ENCODE measurements around the gene ZNF687. TPM values are rescaled to one million over a fixed set of nuclear protein-coding genes. Genes with fewer than 3 reads are reported as not detected.

ZNF687 gene, protein sequence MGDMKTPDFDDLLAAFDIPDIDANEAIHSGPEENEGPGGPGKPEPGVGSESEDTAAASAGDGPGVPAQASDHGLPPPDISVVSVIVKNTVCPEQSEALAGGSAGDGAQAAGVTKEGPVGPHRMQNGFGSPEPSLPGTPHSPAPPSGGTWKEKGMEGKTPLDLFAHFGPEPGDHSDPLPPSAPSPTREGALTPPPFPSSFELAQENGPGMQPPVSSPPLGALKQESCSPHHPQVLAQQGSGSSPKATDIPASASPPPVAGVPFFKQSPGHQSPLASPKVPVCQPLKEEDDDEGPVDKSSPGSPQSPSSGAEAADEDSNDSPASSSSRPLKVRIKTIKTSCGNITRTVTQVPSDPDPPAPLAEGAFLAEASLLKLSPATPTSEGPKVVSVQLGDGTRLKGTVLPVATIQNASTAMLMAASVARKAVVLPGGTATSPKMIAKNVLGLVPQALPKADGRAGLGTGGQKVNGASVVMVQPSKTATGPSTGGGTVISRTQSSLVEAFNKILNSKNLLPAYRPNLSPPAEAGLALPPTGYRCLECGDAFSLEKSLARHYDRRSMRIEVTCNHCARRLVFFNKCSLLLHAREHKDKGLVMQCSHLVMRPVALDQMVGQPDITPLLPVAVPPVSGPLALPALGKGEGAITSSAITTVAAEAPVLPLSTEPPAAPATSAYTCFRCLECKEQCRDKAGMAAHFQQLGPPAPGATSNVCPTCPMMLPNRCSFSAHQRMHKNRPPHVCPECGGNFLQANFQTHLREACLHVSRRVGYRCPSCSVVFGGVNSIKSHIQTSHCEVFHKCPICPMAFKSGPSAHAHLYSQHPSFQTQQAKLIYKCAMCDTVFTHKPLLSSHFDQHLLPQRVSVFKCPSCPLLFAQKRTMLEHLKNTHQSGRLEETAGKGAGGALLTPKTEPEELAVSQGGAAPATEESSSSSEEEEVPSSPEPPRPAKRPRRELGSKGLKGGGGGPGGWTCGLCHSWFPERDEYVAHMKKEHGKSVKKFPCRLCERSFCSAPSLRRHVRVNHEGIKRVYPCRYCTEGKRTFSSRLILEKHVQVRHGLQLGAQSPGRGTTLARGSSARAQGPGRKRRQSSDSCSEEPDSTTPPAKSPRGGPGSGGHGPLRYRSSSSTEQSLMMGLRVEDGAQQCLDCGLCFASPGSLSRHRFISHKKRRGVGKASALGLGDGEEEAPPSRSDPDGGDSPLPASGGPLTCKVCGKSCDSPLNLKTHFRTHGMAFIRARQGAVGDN
- total RNA-seq (2022; extraction: Qiagen RNA extraction; ENCODE audit: low read depth): 13.1 to 15.6 TPM (median 14.6 TPM) in 5 replicates

DNA sequence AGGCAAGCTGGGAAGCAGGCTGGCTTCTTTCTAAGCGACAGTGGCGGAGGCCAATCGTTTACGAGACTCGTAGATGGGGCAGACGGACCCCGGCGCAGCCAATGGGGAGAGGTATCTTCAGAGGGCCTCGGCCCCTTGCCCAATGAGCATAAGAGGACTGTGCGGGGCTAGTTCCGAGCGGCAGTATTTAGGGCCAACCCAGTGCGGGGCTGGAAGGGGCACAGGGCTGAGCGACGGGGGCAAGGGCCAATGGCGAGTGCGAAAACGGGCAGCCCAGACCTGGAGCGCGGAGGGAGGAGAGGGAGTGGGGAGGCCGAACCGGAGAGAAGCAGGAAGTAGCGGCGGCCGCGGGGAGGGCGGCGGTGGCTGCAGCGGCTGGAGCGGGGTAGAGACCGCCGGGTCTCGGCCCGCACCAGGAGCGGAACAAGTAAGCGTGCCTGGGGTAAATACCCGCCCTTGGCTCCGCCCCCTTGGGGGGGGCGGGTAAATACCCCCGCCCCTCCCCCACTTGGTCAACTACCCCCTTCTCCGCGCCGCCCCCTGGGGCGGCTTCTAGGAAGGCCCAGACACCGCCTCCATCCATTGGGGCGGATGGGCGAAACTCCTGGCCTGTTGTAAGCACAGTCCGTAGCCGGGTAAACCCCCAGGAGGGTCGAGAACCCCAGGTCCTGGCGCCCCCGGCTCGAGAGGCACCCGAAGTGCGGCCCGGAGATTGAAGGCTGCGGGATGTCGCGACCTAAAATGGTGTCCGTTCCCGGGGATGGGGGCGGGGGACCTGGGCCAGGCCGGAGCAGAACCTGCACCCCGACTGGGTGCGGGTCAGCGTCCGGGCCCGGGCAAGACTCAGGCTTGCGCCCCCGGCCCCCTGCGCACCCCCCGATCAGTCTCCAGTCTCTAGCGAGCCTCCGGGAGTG, at the start of gene ZNF687:
Gene ZNF687 (plus strand): TSS at position 331 of the 914 bp plus-strand sequence. CDS start 3,993 bp downstream, outside the sequence.

DNA sequence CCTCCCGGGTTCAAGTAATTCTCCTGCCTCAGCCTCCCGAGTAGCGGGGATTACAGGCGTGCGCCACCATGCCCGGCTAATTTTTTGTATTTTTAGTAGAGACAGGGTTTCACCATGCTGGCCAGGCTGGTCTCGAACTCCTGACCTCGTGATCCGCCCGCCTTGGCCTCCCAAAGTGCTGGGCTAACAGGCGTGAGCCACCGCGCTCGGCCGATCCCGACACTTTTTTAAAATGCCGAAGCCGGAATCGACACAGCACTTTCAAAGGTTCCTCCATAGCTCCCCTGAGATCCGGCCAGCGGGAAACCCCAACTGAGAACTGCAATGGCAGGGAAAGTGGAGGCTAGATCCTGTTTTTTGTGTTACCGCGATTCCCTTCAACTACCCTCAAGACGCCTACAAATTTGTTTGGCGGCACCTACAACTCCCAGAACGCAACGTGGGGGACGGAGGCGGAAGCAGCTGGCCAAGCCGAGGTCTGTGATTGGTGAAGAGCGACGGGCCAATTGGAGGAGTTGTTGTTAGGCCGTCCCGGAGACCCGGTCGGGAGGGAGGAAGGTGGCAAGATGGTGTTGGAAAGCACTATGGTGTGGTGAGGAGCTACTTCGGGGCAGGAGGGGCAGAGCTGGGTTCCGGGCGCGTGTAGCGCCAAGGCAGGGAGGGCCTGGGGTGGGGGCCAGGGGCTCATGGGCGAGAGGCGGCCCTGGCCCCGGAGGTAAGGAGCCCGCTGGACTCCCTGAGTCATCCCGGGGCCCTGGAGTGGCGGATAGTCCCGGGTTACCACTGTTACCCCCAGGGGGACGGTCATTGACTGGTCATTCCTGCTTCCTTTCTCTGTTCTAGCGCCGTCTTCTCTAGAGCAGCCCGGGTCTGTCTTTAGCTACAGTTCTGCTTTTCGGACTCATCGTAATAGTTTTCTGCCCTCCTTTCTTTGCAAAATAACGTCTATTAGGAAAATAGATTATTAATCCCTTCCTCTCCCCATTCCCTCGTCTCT, 27.6 kb upstream of the ZNF687 start, which contains the start of gene PSMD4:
Gene PSMD4 (plus strand): TSS at position 518 of the 997 bp plus-strand sequence. CDS start 49 bp downstream, at position 567.

DNA sequence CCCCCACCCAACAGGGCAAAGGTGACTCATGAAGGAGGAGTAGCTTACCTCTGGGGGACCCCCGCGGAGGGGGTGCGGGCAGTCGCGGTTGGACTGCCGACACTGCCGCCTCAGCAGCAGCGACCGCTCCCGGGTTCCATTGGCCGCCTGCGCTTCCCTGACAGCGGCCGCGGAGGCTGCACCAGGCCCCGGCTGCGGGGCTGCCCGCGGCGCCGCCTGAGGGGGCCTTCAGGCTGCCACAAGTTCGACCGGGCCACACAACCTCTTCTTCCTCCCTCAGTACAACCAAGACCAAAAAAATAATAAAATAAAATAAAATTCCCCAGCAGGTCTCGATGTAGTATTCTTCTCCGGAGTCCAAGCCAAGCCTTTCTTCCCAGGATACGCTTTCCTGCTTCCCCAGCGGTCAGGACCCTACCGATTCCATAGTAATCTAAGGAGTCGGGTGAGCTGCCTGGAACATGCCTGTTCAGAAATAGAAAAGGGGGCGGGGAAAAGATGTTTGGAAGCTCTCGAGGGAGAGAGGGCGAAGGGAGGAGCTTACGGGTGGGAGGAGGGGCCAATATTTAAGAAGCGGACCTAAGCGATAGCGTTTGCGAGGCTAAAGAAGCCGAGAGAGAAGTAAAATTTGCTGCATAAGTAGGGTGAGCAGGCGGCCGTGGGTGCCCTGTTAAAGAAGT, 45.3 kb downstream of the ZNF687 start, which contains the start of gene PI4KB:
Gene PI4KB (minus strand): TSS at position 194 of the 680 bp plus-strand sequence. CDS start 10,935 bp downstream, outside the sequence.

Other genes starting within 250 kb of the ZNF687 start
- gene BNIPL, start 245.7 kb upstream of the ZNF687 start, total RNA-seq (2022; extraction: Qiagen RNA extraction; ENCODE audit: low read depth): 0.09 to 0.12 TPM (median 0.11 TPM) in 4 of 5 replicates, not detected in the other
- 5.5 to 9.1 TPM (median 7.4 TPM) in 5 replicates for gene C1orf56, start 234.5 kb upstream of the ZNF687 start, total RNA-seq (2022; extraction: Qiagen RNA extraction; ENCODE audit: low read depth)
- gene CDC42SE1, start 222.7 kb upstream of the ZNF687 start, total RNA-seq (2022; extraction: Qiagen RNA extraction; ENCODE audit: low read depth): 68.9 to 77.7 TPM (median 75.0 TPM) in 5 replicates
- 15.1 to 18.7 TPM (median 17.2 TPM) in 5 replicates for gene MLLT11, start 221.9 kb upstream of the ZNF687 start, total RNA-seq (2022; extraction: Qiagen RNA extraction; ENCODE audit: low read depth)
- gene GABPB2, start 211.5 kb upstream of the ZNF687 start, total RNA-seq (2022; extraction: Qiagen RNA extraction; ENCODE audit: low read depth): 2.1 to 3.9 TPM (median 3.8 TPM) in 5 replicates
- gene SEMA6C, start 135.7 kb upstream of the ZNF687 start, total RNA-seq (2022; extraction: Qiagen RNA extraction; ENCODE audit: low read depth): 1.0 to 3.0 TPM (median 1.9 TPM) in 5 replicates
- not detected in 5 replicates for gene TNFAIP8L2, start 125.7 kb upstream of the ZNF687 start, total RNA-seq (2022; extraction: Qiagen RNA extraction; ENCODE audit: low read depth)
- gene LYSMD1, start 116.4 kb upstream of the ZNF687 start, total RNA-seq (2022; extraction: Qiagen RNA extraction; ENCODE audit: low read depth): 5.5 to 9.9 TPM (median 5.7 TPM) in 5 replicates
- 43.2 to 48.0 TPM (median 45.2 TPM) in 5 replicates for gene SCNM1, start 116.2 kb upstream of the ZNF687 start, total RNA-seq (2022; extraction: Qiagen RNA extraction; ENCODE audit: low read depth)
- gene TMOD4, start 106.3 kb upstream of the ZNF687 start, total RNA-seq (2022; extraction: Qiagen RNA extraction; ENCODE audit: low read depth): 0.25 to 0.35 TPM in 2 of 5 replicates, not detected in the others
- gene VPS72, start 92.1 kb upstream of the ZNF687 start, total RNA-seq (2022; extraction: Qiagen RNA extraction; ENCODE audit: low read depth): 44.8 to 61.9 TPM (median 47.4 TPM) in 5 replicates
- 41.8 to 52.4 TPM (median 45.2 TPM) in 5 replicates for gene PIP5K1A, start 83.7 kb upstream of the ZNF687 start, total RNA-seq (2022; extraction: Qiagen RNA extraction; ENCODE audit: low read depth)
- 165 to 226 TPM (median 194 TPM) in 5 replicates for gene PSMD4, start 27.6 kb upstream of the ZNF687 start, total RNA-seq (2022; extraction: Qiagen RNA extraction; ENCODE audit: low read depth)
- 23.9 to 30.9 TPM (median 29.1 TPM) in 5 replicates for gene PI4KB, start 45.1 kb downstream of the ZNF687 start, total RNA-seq (2022; extraction: Qiagen RNA extraction; ENCODE audit: low read depth)
- gene RFX5, start 65.0 kb downstream of the ZNF687 start, total RNA-seq (2022; extraction: Qiagen RNA extraction; ENCODE audit: low read depth): 27.3 to 30.3 TPM (median 28.2 TPM) in 5 replicates
- gene SELENBP1, start 90.4 kb downstream of the ZNF687 start, total RNA-seq (2022; extraction: Qiagen RNA extraction; ENCODE audit: low read depth): 5.0 to 7.4 TPM (median 5.6 TPM) in 5 replicates
- gene PSMB4, start 117.3 kb downstream of the ZNF687 start, total RNA-seq (2022; extraction: Qiagen RNA extraction; ENCODE audit: low read depth): 338 to 445 TPM (median 430 TPM) in 5 replicates
- 20.2 to 22.0 TPM (median 21.4 TPM) in 5 replicates for gene POGZ, start 177.2 kb downstream of the ZNF687 start, total RNA-seq (2022; extraction: Qiagen RNA extraction; ENCODE audit: low read depth)
- gene CGN, start 229.1 kb downstream of the ZNF687 start, total RNA-seq (2022; extraction: Qiagen RNA extraction; ENCODE audit: low read depth): 1.1 to 1.9 TPM (median 1.4 TPM) in 5 replicates